Measurements from ENCODE around the gene DYNLRB1.
A peak's percentile ranks its signal among the peaks of the same experiment; 100 is the strongest.

Gene DYNLRB1

DNA sequence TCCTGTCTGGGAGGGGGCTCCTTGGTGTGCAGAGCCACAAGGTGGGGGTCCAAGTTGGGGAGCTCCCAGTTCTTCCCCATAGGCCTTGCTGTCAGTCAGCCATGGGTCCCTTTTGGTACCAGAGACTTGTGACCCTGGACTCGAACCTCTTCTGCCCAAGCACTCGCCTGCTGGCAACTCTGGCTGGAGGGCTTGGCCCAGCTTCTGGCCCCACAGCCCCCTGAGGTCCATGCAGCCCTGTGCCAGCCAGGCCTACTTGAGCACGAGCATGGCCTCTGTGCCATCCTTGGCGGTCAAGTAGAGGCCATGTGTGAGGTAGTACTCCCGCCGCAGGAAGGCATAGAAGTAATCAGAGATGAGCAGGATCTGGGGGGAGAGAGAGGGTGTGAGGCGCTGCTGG lies 44.4 kb downstream of the DYNLRB1 start:
- no peaks in the 10 kb centered on the region for H3K9me3 ChIP-seq (ENCODE audit: control insufficient read depth, low read length)
- H3K4me1 ChIP-seq (ENCODE audit: control insufficient read depth, insufficient read depth, low read length), result peaks cover 9% of the 10 kb centered on the region
- H3K36me3 ChIP-seq (ENCODE audit: control insufficient read depth, insufficient read depth, low read length, severe bottlenecking), result peaks cover 4% of the 10 kb centered on the region
- H3K27me3 ChIP-seq (replicated peaks; ENCODE audit: control insufficient read depth, insufficient read depth, low read length), result no peaks in the 10 kb centered on the region
- H3K9ac ChIP-seq (ENCODE audit: low read length), result no peak overlapping the region
- H3K4me3 ChIP-seq (ENCODE audit: low read length), result no peak overlapping the region
- DNase-seq (ENCODE audit: low read depth), result no peak

- H3K4me1 ChIP-seq (ENCODE audit: control insufficient read depth, insufficient read depth, low read length), result peaks cover 9% of the 10 kb centered on the region
- H3K9me3 ChIP-seq (ENCODE audit: control insufficient read depth, low read length), result no peaks in the 10 kb centered on the region
- H3K9ac ChIP-seq (ENCODE audit: low read length), result no peak overlapping the region
- DNase-seq (ENCODE audit: low read depth), result no peak
- peaks cover 4% of the 10 kb centered on the region for H3K36me3 ChIP-seq (ENCODE audit: control insufficient read depth, insufficient read depth, low read length, severe bottlenecking)
- no peak overlapping the region for H3K4me3 ChIP-seq (ENCODE audit: low read length)
- H3K27me3 ChIP-seq (replicated peaks; ENCODE audit: control insufficient read depth, insufficient read depth, low read length), result no peaks in the 10 kb centered on the region
Measured at GRCh38 chr20:34561661-34562060, 45.4 kb downstream of the DYNLRB1 start.

DNA sequence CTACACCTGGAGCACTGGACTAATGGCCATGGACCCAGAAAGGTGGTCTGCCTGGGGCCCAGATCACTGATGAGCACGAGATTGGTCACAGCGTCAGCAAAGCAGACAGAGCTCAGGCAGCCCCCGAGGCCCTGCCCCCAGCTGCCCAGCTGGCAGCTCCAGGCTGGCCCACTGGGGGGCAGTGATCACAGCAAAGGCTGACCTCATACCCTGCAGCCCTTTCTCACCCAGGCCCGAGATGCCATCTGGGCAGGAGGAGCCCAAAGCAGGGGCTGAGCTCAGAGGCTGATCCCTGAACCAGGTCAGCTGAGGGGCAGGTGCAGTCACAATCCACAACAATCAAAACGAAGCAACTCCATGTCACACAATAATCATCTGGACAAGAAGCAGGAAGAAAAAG lies 46.4 kb downstream of the DYNLRB1 start:
- peak; percentile 42 for DNase-seq (ENCODE audit: low read depth)

DNA sequence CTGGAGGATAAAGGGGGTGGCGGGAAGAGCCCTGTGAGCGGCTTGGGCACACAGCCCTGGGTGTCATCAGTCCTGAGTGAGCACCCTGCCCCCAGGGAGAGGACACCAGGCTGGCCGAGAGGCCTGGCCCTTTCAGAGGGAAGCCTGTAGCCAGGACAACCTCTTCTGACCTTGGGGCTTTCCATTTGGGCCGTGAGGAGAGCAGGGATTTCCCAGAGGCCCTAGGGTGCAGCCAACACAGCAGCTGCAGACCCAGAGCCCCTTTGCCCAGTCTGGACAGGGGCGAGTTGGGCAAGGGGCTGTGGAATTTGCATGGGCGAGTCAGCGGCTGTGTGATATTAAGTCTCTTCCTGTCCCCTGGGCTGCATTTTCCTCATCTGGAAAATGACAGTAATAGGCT lies 48.6 kb downstream of the DYNLRB1 start:
- peaks cover 4% of the 10 kb centered on the region for H3K4me1 ChIP-seq (ENCODE audit: control insufficient read depth, insufficient read depth, low read length)
- no peak for DNase-seq (ENCODE audit: low read depth)
- H3K4me3 ChIP-seq (ENCODE audit: low read length), result no peak overlapping the region
- no peaks in the 10 kb centered on the region for H3K27me3 ChIP-seq (replicated peaks; ENCODE audit: control insufficient read depth, insufficient read depth, low read length)
- H3K9me3 ChIP-seq (ENCODE audit: control insufficient read depth, low read length), result no peaks in the 10 kb centered on the region
- peaks cover 4% of the 10 kb centered on the region for H3K36me3 ChIP-seq (ENCODE audit: control insufficient read depth, insufficient read depth, low read length, severe bottlenecking)
- no peak overlapping the region for H3K9ac ChIP-seq (ENCODE audit: low read length)

More for the DNA sequence above, 46.4 kb downstream of the DYNLRB1 start:
- no peak overlapping the region for H3K4me3 ChIP-seq (ENCODE audit: low read length)
- H3K9ac ChIP-seq (ENCODE audit: low read length), result no peak overlapping the region
- H3K36me3 ChIP-seq (ENCODE audit: control insufficient read depth, insufficient read depth, low read length, severe bottlenecking), result peaks cover 4% of the 10 kb centered on the region
- no peaks in the 10 kb centered on the region for H3K27me3 ChIP-seq (replicated peaks; ENCODE audit: control insufficient read depth, insufficient read depth, low read length)
- H3K9me3 ChIP-seq (ENCODE audit: control insufficient read depth, low read length), result no peaks in the 10 kb centered on the region
- peaks cover 9% of the 10 kb centered on the region for H3K4me1 ChIP-seq (ENCODE audit: control insufficient read depth, insufficient read depth, low read length)

- H3K4me1 ChIP-seq (ENCODE audit: control insufficient read depth, insufficient read depth, low read length), result peaks cover 4% of the 10 kb centered on the region
- DNase-seq (ENCODE audit: low read depth), result no peak
- H3K27me3 ChIP-seq (replicated peaks; ENCODE audit: control insufficient read depth, insufficient read depth, low read length), result no peaks in the 10 kb centered on the region
- H3K9me3 ChIP-seq (ENCODE audit: control insufficient read depth, low read length), result no peaks in the 10 kb centered on the region
- H3K36me3 ChIP-seq (ENCODE audit: control insufficient read depth, insufficient read depth, low read length, severe bottlenecking), result peaks cover 3% of the 10 kb centered on the region
- H3K4me3 ChIP-seq (ENCODE audit: low read length), result no peak overlapping the region
- no peak overlapping the region for H3K9ac ChIP-seq (ENCODE audit: low read length)
Measured at GRCh38 chr20:34566978-34567891, 51.0 kb downstream of the DYNLRB1 start.

DNA sequence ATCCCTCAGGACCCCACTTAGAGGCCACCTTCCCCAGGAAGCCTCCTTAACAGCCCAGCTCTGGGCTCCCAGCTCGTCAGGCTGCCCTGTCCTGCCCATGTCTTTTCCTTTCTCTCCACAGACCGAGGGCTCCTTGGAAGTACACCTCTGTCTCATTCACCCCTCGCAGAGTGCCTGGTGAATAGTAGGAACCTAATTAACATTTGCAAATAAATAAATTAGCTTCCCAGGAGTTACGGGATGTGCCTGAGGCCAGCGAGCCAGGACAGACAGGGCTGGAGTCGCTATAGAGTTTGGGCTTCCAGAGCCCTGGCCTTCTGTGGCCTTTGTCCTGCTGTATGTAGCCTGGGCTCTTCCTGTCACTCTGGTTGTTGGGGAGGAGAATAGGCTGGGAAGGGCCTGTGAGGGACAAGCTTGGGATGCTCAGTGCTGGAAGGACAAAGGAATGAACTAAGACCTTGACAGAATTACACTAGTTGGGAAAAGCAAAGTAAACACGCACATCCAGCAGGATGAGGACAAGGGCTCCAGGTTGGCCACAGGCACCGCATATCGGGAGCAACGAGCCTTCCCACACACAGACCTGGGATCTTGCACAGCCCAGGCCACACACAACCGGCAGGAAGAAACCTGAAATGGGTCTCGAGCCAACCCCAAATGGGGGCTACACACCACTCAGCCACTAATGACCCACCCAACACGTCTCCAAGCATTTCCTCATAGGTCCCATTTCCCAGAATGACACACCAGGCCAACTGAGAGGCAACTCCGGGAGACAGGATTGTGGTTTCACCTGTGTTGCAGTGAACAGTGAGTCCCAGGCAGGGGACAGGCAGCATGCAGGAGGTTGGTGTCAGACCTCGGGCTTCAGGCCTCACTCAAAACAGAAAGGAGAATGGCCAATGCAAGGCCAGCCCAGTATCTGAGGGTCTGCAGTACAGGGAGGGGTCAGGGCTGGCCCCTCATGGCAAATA lies 52.0 kb downstream of the DYNLRB1 start:
- DNase-seq (ENCODE audit: low read depth), result no peak
- no peaks in the 10 kb centered on the region for H3K27me3 ChIP-seq (replicated peaks; ENCODE audit: control insufficient read depth, insufficient read depth, low read length)
- no peak overlapping the region for H3K9ac ChIP-seq (ENCODE audit: low read length)
- peaks cover 4% of the 10 kb centered on the region for H3K4me1 ChIP-seq (ENCODE audit: control insufficient read depth, insufficient read depth, low read length)
- H3K36me3 ChIP-seq (ENCODE audit: control insufficient read depth, insufficient read depth, low read length, severe bottlenecking), result peaks cover 11% of the 10 kb centered on the region
- no peaks in the 10 kb centered on the region for H3K9me3 ChIP-seq (ENCODE audit: control insufficient read depth, low read length)
- no peak overlapping the region for H3K4me3 ChIP-seq (ENCODE audit: low read length)

- DNase-seq (ENCODE audit: low read depth), result no peak
- no peak overlapping the region for H3K9ac ChIP-seq (ENCODE audit: low read length)
- no peaks in the 10 kb centered on the region for H3K9me3 ChIP-seq (ENCODE audit: control insufficient read depth, low read length)
- no peaks in the 10 kb centered on the region for H3K27me3 ChIP-seq (replicated peaks; ENCODE audit: control insufficient read depth, insufficient read depth, low read length)
- no peak overlapping the region for H3K4me3 ChIP-seq (ENCODE audit: low read length)
- H3K36me3 ChIP-seq (ENCODE audit: control insufficient read depth, insufficient read depth, low read length, severe bottlenecking), result peaks cover 19% of the 10 kb centered on the region
- peaks cover 1% of the 10 kb centered on the region for H3K4me1 ChIP-seq (ENCODE audit: control insufficient read depth, insufficient read depth, low read length)
Measured at GRCh38 chr20:34569598-34569997, 53.4 kb downstream of the DYNLRB1 start.

DNA sequence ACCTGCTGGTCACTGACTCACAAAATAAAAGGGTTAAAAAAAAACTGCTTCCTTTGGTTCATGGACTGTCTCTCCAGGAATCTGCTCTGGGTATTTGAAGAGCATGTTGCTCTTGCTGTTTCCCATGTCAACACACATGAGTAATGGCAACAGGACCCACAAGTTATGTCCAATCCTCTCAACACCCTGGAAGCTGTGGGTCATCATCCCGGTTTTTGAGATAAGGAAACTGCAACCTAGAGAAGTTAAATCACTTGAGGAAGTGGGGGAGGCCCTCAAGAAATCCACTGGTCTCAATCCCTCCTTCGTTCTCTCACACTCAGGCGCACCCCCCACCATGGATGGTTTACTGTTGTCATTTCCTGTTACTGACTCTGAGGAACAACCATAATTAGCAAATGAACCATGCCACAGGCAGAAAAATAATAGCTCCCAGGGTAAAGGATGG lies 54.7 kb downstream of the DYNLRB1 start:
- Histone ChIP-seq H3K4me3 (ENCODE audit: low read length) (no peak overlapping the region), H3K4me1 (ENCODE audit: control insufficient read depth, insufficient read depth, low read length) (no peaks in the 10 kb centered on the region), H3K27me3 (replicated peaks; ENCODE audit: control insufficient read depth, insufficient read depth, low read length) (no peaks in the 10 kb centered on the region), H3K9ac (ENCODE audit: low read length) (no peak overlapping the region), H3K36me3 (ENCODE audit: control insufficient read depth, insufficient read depth, low read length, severe bottlenecking) (peaks cover 22% of the 10 kb centered on the region), H3K9me3 (ENCODE audit: control insufficient read depth, low read length) (no peaks in the 10 kb centered on the region)
- DNase-seq (ENCODE audit: low read depth), result peak; percentile 7

GRCh38 chr20:34571753-34572152 lies 55.5 kb downstream of the DYNLRB1 start:
- H3K4me3 ChIP-seq (ENCODE audit: low read length), result no peak overlapping the region

GRCh38 chr20:34573541-34574300 lies 57.5 kb downstream of the DYNLRB1 start:
- DNase-seq (ENCODE audit: low read depth), result no peak
- H3K36me3 ChIP-seq (ENCODE audit: control insufficient read depth, insufficient read depth, low read length, severe bottlenecking), result peaks cover 22% of the 10 kb centered on the region
- no peaks in the 10 kb centered on the region for H3K9me3 ChIP-seq (ENCODE audit: control insufficient read depth, low read length)
- no peak overlapping the region for H3K9ac ChIP-seq (ENCODE audit: low read length)
- H3K4me1 ChIP-seq (ENCODE audit: control insufficient read depth, insufficient read depth, low read length), result peaks cover 12% of the 10 kb centered on the region
- H3K27me3 ChIP-seq (replicated peaks; ENCODE audit: control insufficient read depth, insufficient read depth, low read length), result no peaks in the 10 kb centered on the region
- H3K4me3 ChIP-seq (ENCODE audit: low read length), result no peak overlapping the region

More at GRCh38 chr20:34571753-34572152, 55.5 kb downstream of the DYNLRB1 start:
- no peak overlapping the region for H3K9ac ChIP-seq (ENCODE audit: low read length)
- no peak for DNase-seq (ENCODE audit: low read depth)
- H3K9me3 ChIP-seq (ENCODE audit: control insufficient read depth, low read length), result no peaks in the 10 kb centered on the region
- peaks cover 22% of the 10 kb centered on the region for H3K36me3 ChIP-seq (ENCODE audit: control insufficient read depth, insufficient read depth, low read length, severe bottlenecking)
- H3K4me1 ChIP-seq (ENCODE audit: control insufficient read depth, insufficient read depth, low read length), result no peaks in the 10 kb centered on the region
- H3K27me3 ChIP-seq (replicated peaks; ENCODE audit: control insufficient read depth, insufficient read depth, low read length), result no peaks in the 10 kb centered on the region
